ENCODE measurements around the gene ACSS2. TPM values are rescaled to one million over a fixed set of nuclear protein-coding genes. Genes with fewer than 3 reads are reported as not detected.

ACSS2 gene
- total RNA-seq, 1 experiment from 2014 or later = 25.4 TPM

DNA sequence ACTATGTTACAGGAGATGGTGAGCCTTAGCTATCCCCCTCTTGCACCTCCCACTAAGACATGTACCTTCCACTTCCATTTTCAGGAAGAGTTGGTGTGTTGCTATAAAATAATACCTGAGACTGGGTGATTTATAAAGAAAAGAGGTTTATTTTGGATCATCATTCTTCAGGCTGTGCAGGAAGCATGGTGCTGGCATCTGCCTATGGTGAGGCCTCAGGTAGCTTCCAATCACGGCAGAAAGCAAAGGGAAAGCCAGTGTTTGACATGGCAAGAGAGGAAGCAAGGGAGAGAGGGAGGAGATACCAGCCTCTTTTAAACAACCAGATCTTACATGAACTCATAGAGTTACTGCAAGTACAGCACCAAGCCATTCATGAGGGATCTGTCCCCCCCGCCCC is 47.0 kb downstream of the ACSS2 start:
- no peaks in the 10 kb centered on the region for H3K36me3 ChIP-seq (ENCODE audit: control insufficient read depth, insufficient read depth, low read length)
- no peak for ATAC-seq
- no peak for DNase-seq (ENCODE audit: low read depth, low spot score)
- in situ Hi-C loops (cut with HindIII; ENCODE audit: low pct_unique_long_range_greater_than_20kb, low sequenced_read_pairs) = no loop called here
- no peaks in the 10 kb centered on the region for H3K9me3 ChIP-seq (ENCODE audit: control insufficient read depth, insufficient read depth, low read depth, low read length)
- no peak overlapping the region for H3K4me3 ChIP-seq (ENCODE audit: low read depth in 2 of 2, low read length in 2 of 2)
- intact Hi-C loops (cut with micrococcal nuclease; ENCODE audit: unreplicated experiment) = no loop called here
- H3K4me1 ChIP-seq (ENCODE audit: control insufficient read depth, insufficient read depth, low read length) = no peaks in the 10 kb centered on the region
- H3K27ac ChIP-seq (ENCODE audit: low read length) = no peak overlapping the region
- BruUV-seq (replicated peaks) = no TSS peak
- H3K27me3 ChIP-seq (ENCODE audit: control insufficient read depth, insufficient read depth, low read length) = no peaks in the 10 kb centered on the region
- TF ChIP-seq, protein P1, sequence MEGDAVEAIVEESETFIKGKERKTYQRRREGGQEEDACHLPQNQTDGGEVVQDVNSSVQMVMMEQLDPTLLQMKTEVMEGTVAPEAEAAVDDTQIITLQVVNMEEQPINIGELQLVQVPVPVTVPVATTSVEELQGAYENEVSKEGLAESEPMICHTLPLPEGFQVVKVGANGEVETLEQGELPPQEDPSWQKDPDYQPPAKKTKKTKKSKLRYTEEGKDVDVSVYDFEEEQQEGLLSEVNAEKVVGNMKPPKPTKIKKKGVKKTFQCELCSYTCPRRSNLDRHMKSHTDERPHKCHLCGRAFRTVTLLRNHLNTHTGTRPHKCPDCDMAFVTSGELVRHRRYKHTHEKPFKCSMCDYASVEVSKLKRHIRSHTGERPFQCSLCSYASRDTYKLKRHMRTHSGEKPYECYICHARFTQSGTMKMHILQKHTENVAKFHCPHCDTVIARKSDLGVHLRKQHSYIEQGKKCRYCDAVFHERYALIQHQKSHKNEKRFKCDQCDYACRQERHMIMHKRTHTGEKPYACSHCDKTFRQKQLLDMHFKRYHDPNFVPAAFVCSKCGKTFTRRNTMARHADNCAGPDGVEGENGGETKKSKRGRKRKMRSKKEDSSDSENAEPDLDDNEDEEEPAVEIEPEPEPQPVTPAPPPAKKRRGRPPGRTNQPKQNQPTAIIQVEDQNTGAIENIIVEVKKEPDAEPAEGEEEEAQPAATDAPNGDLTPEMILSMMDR (IDR thresholded peaks at IDR 0.05) = no peak
- no peak for TF ChIP-seq POLR2AphosphoS5 (IDR thresholded peaks at IDR 0.05; ENCODE audit: low read depth, low read length)
- ChIA-PET POLR2A (no interaction called here), CTCF (no interaction called here)

DNA sequence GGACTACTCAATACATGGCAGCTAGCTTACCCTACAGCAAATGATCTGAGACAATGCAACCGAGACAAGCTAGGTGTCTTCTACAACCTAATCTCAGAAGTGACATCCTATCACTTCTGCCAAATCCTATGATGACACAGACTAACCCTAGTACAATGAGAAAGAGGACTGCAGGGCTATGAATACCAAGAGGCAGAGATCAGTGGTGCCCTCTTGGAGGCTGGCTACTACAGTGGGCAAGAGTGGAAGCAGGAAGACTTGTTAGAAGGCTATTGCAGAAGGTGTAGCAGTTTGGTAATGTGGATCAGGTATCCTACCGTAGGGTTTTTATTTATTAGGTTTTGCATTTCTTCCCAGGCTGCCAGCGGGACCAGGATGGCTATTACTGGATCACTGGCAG is 48.9 kb downstream of the ACSS2 start:
- POLR2A ChIA-PET = no interaction called here

More for the DNA sequence above, 48.9 kb downstream of the ACSS2 start:
- DNase-seq (ENCODE audit: low read depth, low spot score) (no peak), ATAC-seq (no peak)
- BruUV-seq (replicated peaks) = no TSS peak
- TF ChIP-seq TCF7L2 (IDR thresholded peaks at IDR 0.05; ENCODE audit: low read depth, low read length) (no peak), POLR2AphosphoS5 (IDR thresholded peaks at IDR 0.05; ENCODE audit: low read depth, low read length) (no peak), SIN3A (IDR thresholded peaks at IDR 0.05; ENCODE audit: borderline replicate concordance, insufficient read depth, low read depth, low read length) (no peak)
- TF ChIP-seq, protein P2, sequence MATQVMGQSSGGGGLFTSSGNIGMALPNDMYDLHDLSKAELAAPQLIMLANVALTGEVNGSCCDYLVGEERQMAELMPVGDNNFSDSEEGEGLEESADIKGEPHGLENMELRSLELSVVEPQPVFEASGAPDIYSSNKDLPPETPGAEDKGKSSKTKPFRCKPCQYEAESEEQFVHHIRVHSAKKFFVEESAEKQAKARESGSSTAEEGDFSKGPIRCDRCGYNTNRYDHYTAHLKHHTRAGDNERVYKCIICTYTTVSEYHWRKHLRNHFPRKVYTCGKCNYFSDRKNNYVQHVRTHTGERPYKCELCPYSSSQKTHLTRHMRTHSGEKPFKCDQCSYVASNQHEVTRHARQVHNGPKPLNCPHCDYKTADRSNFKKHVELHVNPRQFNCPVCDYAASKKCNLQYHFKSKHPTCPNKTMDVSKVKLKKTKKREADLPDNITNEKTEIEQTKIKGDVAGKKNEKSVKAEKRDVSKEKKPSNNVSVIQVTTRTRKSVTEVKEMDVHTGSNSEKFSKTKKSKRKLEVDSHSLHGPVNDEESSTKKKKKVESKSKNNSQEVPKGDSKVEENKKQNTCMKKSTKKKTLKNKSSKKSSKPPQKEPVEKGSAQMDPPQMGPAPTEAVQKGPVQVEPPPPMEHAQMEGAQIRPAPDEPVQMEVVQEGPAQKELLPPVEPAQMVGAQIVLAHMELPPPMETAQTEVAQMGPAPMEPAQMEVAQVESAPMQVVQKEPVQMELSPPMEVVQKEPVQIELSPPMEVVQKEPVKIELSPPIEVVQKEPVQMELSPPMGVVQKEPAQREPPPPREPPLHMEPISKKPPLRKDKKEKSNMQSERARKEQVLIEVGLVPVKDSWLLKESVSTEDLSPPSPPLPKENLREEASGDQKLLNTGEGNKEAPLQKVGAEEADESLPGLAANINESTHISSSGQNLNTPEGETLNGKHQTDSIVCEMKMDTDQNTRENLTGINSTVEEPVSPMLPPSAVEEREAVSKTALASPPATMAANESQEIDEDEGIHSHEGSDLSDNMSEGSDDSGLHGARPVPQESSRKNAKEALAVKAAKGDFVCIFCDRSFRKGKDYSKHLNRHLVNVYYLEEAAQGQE (IDR thresholded peaks at IDR 0.05; ENCODE audit: insufficient read depth in 1 of 2, low read depth in 2 of 2, low read length in 1 of 2) = no peak
- TF ChIP-seq, protein P1 (IDR thresholded peaks at IDR 0.05) = no peak
- Histone ChIP-seq H3K4me3 (ENCODE audit: low read depth in 2 of 2, low read length in 2 of 2) (no peak overlapping the region), H3K27ac (ENCODE audit: low read length) (no peak overlapping the region), H3K9me3 (ENCODE audit: control insufficient read depth, insufficient read depth, low read depth, low read length) (no peaks in the 10 kb centered on the region), H3K27me3 (ENCODE audit: control insufficient read depth, insufficient read depth, low read length) (no peaks in the 10 kb centered on the region), H3K36me3 (ENCODE audit: control insufficient read depth, insufficient read depth, low read length) (no peaks in the 10 kb centered on the region; the same call in 1 of the 2 replicates), H3K4me1 (ENCODE audit: control insufficient read depth, insufficient read depth, low read length) (no peaks in the 10 kb centered on the region)
- CTCF ChIA-PET = no interaction called here
- in situ Hi-C loops (cut with HindIII; ENCODE audit: low pct_unique_long_range_greater_than_20kb, low sequenced_read_pairs) = no loop called here
- intact Hi-C loops (cut with micrococcal nuclease; ENCODE audit: unreplicated experiment) = no loop called here
